ENCODE data around the gene ATP5F1A.
A peak's percentile ranks its signal among the peaks of the same experiment; 100 is the strongest.

ATP5F1A gene

DNA sequence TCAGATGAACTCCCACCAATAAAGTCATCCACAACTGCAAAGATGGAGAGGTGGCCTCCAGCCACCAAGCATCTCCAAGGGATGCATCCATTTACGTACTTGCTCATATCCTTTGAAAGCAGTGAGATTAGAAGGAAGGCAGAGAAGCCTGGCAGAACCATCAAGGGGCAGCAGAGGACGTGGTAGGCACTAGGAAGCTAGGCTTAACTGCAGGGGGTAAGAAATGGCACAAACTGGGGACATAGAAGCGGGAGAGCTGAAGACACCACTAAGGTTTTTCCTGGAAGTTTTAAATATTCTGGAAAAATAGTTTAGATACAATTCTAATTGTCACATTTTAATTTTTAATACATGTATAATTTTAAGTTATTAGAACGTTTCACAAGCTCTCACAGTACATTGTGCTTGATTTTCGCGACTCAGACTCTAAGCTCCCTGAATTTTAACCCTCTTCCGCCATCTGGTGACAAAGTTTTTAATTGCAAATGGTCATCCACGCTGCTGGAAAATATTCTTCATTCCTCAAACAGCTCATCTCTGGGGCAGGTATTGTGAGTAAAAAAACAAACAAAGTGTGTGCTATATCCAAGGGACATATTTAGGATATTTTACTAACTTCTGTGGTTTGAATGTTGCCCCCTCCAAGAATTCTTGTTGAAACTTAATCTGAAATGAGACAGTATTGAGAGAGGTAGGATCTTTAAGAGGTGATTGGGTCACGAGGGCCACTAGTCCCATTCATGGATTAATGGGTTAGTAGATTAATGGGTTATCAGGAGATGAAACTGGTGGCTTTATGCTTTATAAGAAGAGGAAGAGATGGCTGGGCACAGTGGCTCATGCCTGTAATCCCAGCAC, 24.4 kb downstream of the ATP5F1A start:
- no peak for DNase-seq (ENCODE audit: low read depth in 2 of 2)

DNA sequence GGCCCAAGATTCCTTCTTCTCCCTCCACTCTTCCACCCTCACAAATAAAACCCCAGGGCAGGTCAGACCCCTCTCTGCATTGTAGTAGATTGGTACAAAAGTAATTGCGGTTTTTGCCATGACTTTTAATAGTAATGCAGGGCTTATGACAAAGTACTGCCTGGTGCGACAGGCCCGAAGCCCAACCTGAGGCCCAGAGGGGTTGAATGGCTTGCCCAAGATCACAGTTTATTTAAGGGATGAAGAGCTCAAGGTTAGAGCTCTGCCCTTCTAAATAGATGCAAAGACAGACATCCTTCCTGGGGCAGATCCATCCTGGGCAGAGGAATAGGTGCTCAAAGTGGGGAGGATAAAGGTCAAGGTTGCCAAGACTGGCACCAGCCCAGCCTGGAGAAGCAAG, 25.1 kb downstream of the ATP5F1A start:
- no peak for DNase-seq (ENCODE audit: low read depth in 2 of 2)

DNA sequence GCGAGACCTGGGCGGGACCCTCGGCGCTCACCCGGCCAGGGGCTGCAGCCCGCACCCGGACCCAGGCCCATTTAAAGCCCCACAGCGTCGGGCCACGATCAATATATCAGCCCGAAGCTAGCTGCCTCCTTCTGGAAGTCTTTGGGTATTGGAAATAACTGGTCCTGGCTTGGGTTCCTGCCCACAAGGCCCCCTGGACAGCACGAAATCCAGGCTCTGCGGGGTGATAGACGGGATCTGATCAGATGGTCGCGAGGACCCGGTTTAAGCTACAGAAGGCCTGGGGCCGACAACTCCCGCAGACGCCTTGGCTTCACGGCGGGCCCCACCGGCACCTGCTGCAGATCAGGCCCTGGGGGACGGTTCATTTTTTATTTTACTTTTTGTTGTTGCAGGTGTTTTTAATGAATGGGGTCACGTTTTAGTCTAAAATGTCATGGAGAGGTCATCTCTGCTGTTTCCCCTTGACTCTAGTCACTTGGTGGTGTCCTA, 25.7 kb downstream of the ATP5F1A start:
- DNase-seq (ENCODE audit: low read depth in 2 of 2): no peak

DNA sequence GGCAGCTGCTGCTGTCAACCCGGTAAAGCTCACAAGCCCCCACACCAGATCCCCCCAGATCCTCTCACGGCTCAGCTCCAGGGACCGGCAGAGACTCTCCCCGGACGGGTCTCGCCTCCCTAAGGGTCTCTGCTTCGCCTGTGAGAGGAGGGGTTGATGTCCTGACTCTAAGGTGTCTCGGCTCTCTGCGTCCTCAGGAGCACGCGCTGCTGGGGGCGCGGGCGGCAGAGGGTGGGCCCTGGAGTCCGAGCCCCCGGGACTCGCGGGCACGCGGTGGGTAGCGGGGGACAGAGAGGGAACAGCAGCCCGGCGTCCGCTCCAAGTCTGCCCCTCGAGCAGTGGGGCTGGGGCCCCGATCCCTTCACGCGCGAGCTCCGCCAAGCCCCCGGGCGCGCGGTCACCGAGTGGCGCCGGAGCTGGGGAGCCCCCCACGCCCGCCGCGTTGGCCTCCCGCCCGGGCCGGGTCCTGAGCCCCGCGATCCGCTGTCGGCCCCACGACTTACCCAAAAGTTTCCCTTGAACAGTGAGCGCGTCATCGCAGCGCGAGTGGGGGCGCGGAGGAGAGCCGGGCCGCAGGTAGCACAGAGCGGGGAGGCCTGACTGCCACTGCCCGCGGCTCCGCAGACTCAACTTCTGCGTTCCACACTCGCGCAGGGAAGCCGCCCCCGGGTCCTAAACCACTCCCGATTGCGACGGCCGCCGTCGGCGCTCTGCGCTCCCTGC, 26.3 kb downstream of the ATP5F1A start, which contains the start of gene PSTPIP2:
Gene PSTPIP2 (minus strand): TSS at position 608 of the 723 bp plus-strand sequence. CDS start 72 bp downstream, at position 536.
- peak; percentile 45 to 46 for DNase-seq (ENCODE audit: low read depth in 2 of 2)

DNA sequence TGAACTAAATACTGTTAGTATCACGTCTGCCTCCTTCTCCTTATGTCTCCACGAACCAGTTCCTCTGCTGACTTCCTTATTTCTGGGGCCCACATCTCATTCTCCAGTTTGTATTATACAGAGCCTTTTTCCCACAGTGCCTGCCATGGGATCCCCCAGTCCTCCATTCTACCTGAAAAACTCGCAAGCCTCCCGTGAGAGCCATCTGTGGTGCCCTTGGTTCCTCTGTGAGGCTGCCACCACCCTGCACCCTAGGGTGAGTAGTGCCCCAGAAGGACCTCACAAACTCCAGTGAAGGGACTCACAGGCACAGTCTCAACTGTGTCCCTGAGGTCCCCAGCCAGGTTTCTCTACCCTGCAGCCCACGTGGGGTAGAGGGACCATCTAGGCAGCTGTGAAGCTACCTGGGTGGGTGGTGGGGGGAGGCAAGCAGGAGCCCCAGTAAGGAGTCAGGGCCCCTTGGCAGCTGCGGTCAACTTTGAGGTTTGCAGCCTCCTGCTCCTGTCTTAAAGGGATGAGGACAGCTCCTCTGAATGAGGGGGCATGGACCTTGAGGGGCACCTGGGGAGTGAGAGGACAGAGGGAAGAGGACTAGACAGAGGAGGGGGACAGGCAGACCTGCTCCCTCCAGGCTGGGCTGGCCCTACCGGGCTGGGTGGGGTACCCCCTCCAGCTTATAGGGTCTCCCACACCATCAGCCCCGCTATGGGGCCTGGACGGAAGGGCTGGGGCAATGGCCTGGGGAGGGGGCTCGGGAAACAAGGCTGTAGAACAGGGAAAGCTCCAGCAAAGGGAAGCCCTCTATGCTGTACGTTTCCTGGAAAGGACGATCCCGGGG, 27.1 kb downstream of the ATP5F1A start:
- no peak for DNase-seq (ENCODE audit: low read depth in 2 of 2)

DNA sequence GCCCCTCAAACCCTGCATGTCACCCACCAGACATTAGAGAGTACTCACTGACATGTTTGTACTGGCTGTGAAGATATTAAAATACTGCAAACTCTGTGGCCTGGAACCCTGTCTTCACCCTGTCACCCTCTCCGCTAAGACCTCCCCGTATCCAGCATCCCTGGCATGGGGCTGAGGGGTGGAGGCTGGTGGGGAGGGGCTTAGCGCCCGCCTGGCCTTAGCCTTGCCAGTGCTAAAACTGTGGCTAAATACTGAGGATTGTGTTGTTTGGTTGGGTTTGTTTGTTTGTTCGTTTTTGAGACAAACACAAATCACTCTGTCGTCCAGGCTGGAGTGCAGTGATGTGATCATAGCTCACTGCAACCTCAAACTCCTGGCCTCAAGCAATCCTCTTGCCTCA, 27.9 kb downstream of the ATP5F1A start:
- no peak for DNase-seq (ENCODE audit: low read depth in 2 of 2)

DNA sequence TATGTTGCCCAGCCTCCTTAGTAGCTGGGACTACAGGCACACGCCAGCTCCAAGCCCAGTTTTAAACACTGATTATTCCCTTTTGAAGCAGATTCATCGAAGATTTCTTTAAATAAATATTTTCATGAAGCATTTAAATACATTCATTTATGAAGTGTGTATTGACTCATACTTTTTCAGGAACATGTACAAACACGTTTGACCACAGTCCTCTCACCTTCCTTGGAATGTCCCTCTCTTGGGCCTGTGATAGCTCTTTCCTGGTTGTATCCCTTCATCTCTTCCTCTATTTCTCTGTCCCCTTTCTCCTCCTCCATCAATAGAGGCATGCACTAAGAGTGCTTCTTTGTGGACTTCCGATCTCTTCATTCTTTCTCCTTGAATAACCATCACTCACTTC, 28.6 kb downstream of the ATP5F1A start:
- DNase-seq (ENCODE audit: low read depth in 2 of 2): no peak

DNA sequence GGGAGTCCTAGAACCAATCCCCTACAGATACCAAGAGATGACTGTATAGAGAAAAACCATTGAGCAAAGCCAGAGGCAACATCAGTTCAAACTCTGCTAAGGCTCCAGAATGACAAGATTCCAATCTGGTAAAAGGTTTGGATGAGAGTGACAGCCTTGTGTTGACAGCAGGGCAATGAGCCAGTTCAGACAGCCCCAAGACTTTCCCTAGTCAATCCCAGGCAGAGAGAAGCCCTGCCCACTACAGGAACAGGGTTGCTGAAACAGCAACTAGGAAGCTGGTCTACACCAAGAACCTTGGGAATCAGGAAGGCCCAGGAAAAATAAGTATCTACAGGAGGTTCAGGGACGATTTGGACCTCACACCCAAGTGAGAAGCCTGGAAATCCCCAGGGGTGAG, 29.3 kb downstream of the ATP5F1A start:
- DNase-seq (ENCODE audit: low read depth in 2 of 2): no peak

DNA sequence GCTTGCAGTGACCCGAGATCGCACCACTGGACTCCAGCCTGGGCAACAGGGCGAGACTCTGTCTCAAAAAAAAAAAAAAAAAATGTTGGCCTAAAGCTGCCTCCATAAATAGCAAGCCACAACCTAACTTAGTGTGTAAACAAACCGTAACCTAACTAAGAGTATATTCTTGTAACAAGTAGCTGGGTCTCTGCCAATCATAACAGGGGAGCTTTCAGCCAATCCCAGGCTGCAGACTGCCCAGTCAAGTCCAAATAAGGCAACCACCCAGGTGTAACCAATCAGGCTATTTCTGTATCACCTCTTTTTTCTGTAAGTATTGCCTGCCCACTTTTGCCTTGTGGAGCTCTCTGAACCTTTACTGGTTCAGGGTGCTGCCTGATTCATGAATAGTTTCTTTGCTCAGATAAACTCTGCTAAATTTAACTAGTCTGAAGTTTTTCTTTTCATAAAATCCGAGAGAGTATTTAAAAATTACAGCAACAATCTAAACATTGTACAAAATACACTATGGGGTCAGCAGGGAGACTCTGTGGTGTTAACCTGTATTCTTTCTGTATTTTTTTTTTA, 30.6 kb downstream of the ATP5F1A start:
- DNase-seq (ENCODE audit: low read depth in 2 of 2): no peak

DNA sequence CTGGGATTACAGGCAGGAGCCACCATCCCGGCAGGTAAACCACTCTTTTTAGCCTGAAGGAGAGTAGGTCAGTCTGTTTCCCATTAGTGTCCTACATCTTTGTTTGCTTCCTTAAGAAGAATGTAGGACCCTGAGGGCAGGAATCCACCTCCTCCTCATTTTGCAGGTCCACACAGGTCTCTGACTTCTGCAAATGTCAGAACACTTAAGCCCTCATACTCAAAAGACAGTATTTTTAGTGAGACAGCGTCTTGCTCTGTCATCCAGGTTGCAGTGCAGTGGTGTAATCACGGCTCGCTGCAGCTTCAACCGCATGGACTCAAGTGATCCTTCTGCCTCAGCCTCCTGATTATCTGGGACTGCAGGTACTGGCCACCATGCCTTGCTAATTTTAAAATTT, 35.3 kb downstream of the ATP5F1A start:
- DNase-seq (ENCODE audit: low read depth in 2 of 2): no peak

DNA sequence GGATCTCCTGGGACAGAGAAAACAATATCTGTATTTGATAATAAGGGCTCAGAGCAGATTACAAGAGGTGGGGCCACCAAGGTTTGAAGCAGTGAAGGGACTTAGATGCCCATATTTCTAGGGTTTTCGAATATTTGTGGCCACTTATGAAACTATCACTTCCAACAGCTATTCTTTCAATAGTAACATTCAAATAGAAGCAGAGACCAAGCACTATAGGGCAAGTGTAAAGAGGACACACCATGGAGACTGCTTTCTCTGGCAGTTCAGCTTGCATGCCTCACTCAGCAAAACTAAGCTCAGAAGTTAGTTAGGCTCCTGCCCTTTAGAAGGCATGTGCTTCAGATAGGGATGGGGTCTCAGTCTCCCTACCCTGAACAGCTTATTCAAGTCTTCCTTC, 36.3 kb downstream of the ATP5F1A start:
- DNase-seq (ENCODE audit: low read depth in 2 of 2): no peak

DNA sequence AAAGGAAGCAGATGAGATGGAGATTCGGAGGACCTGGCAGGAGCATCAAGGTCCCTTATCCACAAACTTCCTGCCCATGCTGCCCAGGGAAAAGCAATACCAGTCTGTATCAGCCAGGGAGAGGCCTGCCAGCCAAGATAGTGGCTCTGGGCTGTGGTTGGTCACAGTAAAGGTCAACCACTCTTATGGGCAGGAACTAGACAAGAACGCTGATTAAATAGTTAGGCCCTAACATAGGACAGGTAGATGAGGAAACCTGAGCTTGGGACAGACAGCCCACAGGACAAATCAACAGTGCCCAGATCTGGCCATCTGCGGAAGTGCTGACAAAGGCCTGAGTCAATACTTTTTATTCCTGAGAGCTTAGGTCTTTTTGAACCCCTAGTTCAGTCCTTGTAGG, 36.7 kb downstream of the ATP5F1A start:
- no peak for DNase-seq (ENCODE audit: low read depth in 2 of 2)

DNA sequence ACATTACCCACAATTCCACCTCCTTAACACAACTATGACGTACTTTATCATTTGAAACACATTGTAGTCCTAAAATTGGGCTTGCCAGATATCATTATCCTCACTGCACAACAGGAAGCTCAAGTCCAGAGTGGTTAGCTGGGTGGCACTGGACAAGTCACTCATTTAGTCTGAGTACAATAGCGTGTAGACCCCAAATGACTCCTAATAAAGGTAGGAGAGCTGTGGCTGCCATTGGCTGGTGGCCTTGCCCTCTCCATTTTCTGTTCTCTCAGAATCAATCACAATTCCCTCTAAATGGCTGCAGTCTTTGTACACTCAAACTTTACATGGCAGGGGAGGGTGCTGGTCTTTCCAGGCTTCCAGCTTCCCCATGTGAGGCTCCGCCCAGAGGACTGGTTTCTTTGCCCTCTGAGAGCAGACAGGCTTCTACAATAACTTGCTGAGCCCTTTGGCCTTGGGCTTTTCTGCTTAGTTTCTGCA, 37.7 kb downstream of the ATP5F1A start:
- no peak for DNase-seq (ENCODE audit: low read depth in 2 of 2)

DNA sequence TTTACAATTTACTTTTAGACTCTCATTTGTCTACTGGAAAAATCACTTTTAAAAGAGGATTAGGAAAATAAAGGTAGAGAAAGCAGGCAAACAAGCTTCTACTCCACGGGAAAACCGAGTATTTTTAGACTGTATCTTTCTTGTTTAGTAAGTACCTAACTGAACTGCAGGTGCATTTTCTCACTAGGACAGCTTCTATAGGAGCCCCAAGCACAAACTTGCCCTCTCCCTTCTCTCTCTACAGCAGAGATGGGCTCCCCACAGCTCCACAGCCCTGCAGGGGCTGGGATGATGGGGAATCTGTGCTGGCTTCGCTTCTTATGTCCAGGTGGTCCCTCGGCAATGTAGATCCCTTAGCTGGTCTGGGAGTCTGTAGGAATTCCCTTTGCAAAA, 42.3 kb downstream of the ATP5F1A start:
- no peak for DNase-seq (ENCODE audit: low read depth in 2 of 2)

DNA sequence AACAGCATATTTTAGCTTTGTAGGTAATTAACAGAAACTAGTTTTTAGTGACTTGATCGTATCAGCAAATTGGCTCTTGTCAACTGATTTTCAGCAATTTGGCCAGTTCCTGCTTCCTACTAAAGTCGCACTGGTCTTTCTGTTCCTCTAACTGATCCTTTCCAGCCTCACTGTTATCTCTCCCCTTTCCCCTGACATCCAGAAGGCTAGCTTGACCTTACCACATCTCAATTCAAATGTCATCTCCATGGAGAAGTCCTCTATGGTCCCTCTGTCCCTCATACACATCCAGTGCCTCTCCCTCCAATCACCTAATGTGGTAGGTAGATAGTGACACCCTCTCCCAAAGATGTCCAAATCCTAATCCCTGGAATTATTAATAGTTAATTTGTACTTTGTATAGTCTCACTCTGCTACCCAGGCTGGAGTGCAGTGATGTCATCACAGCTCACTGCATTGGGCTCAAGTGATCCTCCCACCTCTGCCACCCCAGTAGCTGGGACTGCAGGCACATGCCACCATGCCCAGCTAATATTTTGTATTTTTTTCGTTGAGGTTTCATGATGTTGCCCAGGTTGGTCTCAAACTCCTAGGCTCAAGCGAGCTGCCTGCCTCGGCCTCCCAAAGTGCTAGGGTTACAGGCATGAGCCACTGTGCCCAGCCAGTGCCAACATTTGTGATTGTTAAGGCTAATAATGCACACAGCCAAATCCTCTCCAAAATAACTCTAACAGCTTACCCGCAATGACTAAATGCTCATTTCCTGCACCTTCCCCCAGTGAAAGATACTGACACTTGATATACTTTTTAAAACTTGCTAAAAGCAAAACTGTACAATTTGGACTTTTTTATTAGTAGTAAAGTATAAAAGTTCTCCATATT, 42.9 kb downstream of the ATP5F1A start:
- no peak for DNase-seq (ENCODE audit: low read depth in 2 of 2)

DNA sequence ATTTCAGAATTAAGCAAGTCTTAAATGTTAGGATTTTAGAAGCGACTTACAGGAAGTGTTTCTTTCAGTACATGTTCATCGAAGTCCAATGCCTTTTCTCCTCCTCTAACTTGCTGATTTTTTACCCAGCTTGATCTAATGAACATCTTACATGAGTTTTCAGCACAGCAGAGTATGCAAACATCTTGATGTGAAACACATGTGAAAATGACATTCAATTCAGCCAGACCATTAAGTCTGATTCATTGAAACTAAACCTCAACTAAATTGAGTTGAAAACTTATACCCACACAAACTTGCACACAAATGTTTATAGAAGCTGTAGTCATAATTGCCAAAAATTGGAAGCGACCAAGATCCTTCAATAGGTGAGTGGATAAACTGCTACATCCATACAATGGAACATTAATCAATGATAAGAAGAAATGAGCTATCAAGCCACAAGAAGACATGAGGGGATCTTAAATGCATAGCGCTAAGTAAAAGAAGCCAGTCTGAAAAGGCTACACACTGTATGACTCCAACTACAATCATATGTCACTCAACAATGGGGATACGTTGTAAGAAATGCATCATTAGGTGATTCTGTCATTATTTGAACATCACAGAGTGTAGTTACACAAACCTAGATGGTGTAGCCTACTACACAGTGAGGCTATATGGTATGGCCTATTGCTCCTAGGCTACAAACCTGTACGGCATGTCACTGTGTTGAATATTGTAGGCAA, 44.6 kb downstream of the ATP5F1A start:
- DNase-seq (ENCODE audit: low read depth in 2 of 2): no peak

DNA sequence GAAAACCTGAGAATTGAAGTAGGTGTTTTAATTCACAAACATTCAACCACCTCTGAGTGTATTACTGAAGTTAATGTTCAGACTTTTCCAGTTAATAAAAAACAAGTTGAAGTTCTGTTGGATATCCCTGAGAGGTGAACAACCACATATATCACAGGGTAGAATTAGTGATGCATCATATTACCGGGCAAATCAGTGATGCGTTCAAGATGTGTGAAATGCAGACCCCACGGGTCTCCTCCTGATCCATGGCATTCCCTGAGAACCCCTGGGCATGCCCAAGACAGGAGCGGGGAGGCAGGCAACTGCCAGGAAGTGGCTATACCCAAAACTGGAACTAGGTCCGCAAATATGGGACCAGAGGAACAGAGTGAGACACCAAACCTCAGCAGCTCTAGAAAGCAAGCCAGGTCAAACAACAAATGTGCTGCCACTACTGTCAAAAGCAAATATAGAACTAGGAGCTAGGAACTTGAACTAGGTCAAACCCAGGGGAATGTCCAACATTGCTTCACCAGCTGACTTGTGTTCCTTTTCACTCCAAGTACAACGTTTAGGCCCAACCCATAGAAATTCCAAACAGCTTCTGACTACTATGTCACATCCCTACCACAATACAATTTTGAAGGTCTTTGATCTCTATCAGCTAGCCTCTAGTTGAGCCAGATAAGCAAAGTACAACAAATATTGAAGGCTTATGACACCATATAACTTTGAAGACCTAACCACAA, 46.2 kb downstream of the ATP5F1A start:
- DNase-seq (ENCODE audit: low read depth in 2 of 2): no peak

DNA sequence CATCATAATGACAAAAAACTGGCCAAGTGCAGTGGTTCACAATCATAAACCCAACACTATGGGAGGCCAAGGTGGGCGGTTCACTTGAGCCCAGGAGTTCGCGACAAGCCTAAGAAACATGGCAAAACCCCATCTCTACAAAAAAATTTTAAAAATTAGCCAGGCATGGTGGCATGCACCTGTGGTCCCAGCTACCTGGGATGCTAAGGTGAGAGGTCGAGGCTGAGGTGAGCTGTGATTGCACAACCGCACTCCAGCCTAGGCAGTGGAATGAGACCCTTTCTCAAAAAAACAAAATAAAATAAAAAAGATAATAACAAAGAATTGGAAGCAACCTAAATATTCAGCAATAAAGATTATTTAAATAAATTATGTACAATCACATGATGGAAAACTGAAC, 47.8 kb downstream of the ATP5F1A start:
- no peak for DNase-seq (ENCODE audit: low read depth in 2 of 2)

DNA sequence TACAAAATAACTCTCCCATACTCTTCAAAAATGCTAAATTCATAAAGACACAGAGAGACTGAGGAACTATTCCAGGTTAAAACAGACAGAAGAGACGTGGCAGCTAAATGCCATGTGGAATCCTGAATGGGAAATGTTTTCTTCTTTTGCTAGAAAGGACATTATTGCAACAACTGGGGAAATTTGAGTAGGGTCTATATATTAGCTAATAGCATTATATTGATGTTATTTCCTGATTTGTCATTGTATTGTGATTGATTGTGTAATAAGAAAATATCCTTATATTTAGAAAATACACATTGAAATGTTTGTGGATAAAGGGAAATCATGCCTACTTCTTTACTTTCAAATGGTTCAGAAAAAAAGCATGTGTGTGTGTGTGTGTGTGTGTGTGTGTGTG, 49.5 kb downstream of the ATP5F1A start:
- no peak for DNase-seq (ENCODE audit: low read depth in 2 of 2)

Data from stimulated activated CD8-positive, alpha-beta memory T cell treated with anti-CD3 and anti-CD28 coated beads, Interleukin-7, amount 100 ng/mL, for 1 hour (primary cell).